Diencephalon (tissue), 1 donor: ENCODE measurements around the gene RASGRF2. TPM values are rescaled to one million over a fixed set of nuclear protein-coding genes. Genes with fewer than 3 reads are reported as not detected.

Experiments
- small RNA-seq: library from RNA; depleted of rRNA; stranded (forward); fragments of <200 nt; gene quantifications from one replicate; pipeline ENCODE3, GENCODE V24; 2014
- total RNA-seq: library from RNA; depleted of rRNA; stranded (reverse); fragments of >200 nt; gene quantifications from one replicate; pipeline ENCODE4 v1.2.3, GENCODE V29; 2014

Gene RASGRF2, protein sequence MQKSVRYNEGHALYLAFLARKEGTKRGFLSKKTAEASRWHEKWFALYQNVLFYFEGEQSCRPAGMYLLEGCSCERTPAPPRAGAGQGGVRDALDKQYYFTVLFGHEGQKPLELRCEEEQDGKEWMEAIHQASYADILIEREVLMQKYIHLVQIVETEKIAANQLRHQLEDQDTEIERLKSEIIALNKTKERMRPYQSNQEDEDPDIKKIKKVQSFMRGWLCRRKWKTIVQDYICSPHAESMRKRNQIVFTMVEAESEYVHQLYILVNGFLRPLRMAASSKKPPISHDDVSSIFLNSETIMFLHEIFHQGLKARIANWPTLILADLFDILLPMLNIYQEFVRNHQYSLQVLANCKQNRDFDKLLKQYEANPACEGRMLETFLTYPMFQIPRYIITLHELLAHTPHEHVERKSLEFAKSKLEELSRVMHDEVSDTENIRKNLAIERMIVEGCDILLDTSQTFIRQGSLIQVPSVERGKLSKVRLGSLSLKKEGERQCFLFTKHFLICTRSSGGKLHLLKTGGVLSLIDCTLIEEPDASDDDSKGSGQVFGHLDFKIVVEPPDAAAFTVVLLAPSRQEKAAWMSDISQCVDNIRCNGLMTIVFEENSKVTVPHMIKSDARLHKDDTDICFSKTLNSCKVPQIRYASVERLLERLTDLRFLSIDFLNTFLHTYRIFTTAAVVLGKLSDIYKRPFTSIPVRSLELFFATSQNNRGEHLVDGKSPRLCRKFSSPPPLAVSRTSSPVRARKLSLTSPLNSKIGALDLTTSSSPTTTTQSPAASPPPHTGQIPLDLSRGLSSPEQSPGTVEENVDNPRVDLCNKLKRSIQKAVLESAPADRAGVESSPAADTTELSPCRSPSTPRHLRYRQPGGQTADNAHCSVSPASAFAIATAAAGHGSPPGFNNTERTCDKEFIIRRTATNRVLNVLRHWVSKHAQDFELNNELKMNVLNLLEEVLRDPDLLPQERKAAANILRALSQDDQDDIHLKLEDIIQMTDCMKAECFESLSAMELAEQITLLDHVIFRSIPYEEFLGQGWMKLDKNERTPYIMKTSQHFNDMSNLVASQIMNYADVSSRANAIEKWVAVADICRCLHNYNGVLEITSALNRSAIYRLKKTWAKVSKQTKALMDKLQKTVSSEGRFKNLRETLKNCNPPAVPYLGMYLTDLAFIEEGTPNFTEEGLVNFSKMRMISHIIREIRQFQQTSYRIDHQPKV (N-terminal part only)
- total RNA-seq: 13.4 TPM

GRCh38 chr5:80959768-80960442 is at the start of gene RASGRF2:
RASGRF2 (plus strand) TSS chr5:80960363; CDS start chr5:80960739, 376 bp downstream.

GRCh38 chr5:81233080-81233634 is 273.0 kb downstream of the RASGRF2 start, which contains the start of gene CKMT2:
CKMT2 (plus strand) TSS chr5:81233322; CDS start chr5:81251133, 17,811 bp downstream.

Small RNAs within 50 kb of the gene (small RNA-seq; reads per million reads assigned to genes)
- not detected for gene AC026436.1
